ENCODE data around the gene FBN3.
"Not testable (repeated sequence)": the region's sequence is repeated elsewhere in the genome, so short reads cannot be mapped to it uniquely, and the experiment has no call there.

FBN3 gene

DNA sequence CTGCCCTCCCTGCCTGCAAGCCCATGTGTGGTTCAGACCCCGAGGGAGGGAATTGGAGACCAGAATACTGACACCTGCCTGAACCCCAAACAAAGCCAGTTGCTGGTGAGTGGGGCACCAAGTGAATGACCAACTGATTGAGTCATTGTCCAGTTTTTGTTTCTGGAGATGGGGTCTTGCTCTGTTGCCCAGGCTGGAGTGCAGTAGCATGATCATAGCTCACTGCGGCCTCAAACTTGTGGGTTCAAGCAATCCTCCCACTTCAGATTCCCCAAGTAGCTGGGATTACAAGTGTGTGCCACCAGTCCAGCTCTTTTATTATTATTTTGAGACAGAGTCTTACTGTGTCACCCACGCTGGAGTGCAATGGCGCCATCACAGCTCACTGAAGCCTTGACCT is 92.9 kb downstream of the FBN3 start:
- DNase-seq (ENCODE audit: low read depth), result no peak

DNA sequence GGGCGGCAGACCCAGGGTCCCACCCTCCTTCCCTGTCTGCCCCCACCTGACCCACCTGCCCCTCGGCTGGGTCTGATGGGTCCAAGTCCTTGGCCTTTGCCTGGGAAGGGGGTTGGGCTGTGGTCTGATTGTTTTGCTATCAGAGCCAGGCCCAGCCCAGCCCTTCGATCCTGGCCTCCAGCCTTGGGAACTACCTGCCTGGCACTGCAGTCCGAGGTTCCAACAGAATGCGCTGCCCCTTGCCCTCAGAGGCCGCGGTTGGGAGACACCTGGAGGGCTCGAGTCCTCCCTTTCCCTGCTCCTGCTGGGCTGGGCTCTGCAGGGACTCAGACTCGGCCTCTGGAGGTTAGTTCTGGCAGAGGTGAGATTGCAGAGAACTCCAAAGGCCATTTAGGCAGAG is 95.2 kb downstream of the FBN3 start:
- DNase-seq (ENCODE audit: low read depth), result no peak

- no peak for DNase-seq (ENCODE audit: low read depth)
These were observed 96.9 kb downstream of the FBN3 start, which contains the start of gene CCL25 for GRCh38 chr19:8052464-8052859. Gene CCL25, plus strand, starts transcription at chr19:8052760. Its CDS starts 290 bp downstream, at chr19:8053050.

DNA sequence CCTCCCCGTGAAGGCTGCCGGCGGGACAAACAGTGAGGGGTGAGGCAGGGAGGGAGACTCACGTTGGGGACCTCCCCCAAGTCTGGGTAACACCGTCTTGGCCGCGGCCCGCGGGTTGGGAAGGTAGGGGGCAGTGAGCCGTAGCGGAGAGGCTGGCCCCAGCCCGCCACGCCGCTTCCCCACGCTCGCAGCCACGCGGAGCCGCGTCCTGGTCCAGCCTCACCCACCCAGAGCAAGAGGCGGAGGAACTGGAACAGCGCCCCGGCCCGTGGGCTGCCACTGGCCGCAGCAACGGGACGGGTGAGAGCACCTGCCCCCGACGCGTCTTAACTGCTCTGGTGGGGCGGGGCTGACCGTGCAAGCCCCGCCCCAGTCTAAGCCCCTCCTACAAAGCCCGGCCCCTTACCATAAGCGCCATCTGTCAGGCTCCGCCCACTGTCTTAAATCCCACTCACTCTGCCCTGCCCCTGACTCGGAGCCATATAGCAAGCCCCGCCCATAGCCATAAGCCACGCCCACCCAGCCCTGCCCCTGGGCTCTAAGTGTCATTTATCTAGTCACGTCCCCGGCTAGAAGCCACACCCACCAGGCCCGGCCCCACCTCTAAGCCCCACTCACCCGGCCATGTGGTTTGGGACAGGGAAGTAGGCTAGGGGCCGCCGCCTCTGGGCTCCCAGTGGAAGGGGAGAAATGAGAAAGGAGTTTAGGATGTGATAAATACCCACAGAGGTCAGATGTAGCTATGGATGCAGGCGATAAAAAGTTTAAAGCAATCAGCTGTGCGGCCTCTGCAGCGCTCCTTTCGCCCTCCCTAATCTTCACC is 98.9 kb downstream of the FBN3 start:
- DNase-seq (ENCODE audit: low read depth), result peak; percentile 62

- no peak for DNase-seq (ENCODE audit: low read depth)
These were observed 102.7 kb downstream of the FBN3 start for GRCh38 chr19:8046569-8047165.

DNA sequence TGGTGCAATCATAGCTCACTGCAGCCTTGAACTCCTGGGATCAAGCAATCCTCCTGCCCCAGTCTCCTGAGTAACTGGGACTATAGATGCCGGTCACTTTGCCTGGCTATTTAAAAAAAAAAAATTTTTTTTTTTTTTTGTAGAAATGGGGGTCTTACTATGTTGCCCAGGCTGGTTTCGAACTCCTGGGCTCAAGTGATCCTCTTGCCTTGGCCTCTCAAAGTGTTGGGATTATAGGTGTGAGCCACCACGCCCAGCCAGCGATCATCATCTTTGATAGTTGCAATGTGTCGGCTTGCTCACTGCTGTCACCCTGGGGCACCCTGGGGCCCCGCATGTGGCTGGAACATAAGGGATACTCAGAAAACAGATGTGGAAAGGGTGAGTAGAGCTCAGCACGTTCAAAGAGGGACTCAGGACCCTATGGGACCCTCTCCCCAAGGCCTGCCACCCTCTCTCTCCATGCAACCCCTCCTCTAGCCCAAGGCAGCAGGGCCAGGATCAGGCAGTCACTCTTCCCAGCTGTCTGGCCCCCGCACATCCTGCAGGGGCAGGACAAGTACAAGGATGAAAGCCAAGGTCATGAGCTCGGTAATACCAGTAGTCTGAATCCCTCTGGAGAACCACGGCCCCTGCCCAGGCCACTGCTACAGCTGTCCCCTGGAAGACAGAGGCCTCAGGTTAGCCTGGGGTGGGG is 103.4 kb downstream of the FBN3 start:
- no peak for DNase-seq (ENCODE audit: low read depth)

GRCh38 chr19:8044018-8044417 is 105.4 kb downstream of the FBN3 start:
- no peak for DNase-seq (ENCODE audit: low read depth)

DNA sequence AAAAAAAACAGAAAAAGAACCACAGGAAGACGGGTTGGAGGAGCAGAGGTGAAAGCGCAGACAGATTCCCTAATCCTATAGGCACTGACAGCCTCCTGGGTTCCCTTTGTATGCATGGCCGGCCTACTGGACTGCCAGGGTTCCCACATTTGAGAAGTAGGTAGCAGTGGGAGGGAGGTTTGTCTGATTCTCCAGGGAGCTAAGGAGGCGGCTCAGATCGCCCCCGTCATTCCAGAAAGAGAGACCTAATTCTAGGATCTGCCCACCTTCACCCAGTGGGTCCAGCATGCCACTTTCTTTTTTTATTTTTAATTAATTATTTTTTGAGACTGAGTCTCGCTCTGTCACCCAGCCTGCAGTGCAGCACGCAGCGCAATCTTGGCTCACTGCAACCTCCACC is 106.5 kb downstream of the FBN3 start:
- DNase-seq (ENCODE audit: low read depth), result no peak

DNA sequence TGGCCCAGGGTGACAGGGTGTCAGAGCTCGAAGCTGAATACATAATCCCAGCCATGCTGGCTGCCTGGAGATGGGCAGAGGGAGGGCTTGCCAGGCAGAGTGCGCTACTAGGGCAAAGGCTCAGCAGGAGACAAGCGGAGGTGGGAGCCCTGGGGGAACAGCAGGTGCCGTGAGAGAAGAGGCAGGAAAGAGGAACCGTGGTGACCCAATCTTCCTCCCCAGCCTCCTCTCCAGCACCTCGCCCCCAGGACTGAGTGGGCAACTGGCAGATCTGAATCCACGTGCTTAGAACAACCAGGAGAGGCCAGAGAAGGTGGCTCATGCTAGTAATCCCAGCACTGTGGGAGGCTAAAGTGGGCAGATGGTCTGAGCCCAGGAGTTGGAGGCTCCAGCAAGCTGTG is 107.9 kb downstream of the FBN3 start:
- DNase-seq (ENCODE audit: low read depth), result no peak

DNA sequence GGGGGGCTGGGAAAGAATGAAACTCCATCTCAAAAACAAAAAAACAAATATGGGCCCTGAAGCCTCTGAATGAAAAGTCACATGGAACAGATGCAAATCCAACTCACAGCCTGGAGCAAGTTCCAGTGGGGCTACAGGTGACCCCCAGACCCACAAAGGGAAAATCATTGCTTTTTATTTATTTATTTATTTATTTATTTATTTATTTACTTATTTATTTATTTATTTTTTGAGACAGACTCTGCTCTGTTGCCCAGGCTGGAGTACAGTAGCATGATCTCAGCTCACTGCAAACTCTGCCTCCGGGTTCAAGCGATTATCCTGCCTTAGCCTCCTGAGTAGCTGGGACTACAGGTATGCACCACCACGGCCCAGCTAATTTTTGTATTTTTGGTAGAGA is 110.2 kb downstream of the FBN3 start:
- no peak for DNase-seq (ENCODE audit: low read depth)

DNA sequence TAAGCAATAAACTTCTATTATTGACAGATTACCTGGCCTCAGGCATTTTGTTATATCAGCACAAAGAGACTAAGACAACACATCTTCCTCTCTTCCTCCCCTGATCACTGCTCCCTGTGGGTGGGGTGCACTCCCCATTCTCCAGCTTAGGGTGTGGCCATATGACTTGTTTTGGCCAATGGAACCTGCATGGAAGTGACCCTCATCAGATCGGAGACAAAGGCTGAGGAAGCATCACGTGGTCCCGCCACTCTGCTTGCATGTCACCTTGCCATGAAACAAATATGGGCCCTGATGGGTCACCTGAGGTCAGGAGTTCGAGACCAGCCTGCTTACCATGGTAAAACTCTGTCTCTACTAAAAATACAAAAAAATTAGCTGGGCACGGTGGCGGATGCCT is 110.6 kb downstream of the FBN3 start:
- no peak for DNase-seq (ENCODE audit: low read depth)

DNA sequence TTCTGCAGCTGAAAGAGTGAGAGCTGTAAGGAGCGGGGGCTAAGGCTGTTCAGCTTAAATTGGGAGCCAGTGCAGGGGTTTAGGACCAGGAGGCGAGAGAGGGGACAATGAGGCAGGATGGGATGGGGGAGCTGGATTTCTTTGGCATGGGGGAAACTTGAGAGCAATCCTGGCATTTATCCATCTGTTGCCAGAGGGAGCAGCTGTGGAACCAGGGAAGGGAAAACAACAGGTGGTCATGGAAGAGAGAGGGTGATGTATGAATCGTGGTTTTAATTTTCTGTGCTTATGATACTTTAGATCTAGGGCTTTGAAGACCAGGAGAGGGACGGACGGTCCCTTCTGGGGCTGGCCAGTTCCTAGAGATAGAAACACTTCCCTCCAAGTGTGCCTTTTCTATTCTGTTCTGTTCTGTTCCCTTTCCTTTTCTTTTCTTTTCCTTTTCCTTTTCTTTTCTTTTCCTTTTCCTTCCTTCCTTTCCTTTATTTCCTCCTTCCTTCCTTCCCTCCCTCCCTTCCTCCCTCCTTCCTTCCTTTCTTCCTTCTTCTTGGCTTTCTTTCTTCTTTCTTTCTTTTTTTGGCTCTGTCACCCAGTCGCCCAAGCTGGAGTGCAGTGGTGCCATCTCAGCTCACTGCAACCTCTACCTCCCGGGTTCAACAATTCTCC is 112.8 kb downstream of the FBN3 start:
- no peak for DNase-seq (ENCODE audit: low read depth)

GRCh38 chr19:8034178-8034525 is 115.2 kb downstream of the FBN3 start:
- DNase-seq (ENCODE audit: low read depth), result no peak

DNA sequence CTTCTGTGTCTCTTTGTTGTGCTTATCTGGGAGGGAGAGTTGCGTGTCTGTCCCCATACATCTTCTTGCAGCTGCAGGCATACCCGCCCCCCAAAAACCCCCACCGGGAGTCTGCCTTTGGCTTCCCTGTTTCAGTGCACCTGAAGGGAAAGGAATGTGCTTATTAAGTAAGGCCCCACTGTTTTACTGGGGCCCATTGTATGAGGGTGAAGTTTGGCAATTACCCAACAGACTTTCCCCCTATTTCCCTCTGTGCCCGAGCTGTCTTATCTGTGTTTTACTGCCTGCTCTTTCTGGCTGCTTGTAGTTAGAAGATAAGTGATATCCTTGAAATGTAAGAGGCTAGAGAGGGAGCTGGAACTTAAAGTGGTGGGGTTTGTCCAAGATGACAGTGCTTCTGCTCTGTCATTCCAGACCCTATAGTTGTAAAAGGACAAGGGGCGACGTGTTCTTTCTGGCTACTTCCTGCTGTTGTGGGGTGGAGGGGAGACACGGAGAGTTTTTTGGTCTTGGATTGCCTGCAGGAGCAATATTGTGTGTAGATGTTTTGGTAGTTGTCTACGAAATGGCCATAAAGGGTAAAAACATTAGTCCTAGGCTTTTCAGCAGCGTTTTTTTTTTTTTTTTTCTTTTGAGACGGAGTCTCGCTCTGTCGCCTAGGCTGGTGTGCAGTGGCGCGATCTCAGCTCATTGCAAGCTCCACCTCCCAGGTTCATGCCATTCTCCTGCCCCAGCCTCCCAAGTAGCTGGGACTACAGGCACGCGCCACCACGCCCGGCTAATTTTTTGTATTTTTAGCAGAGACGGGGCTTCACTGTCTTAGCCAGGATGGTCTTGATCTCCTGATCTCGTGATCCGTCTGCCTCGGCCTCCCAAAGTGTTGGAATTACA is 115.9 kb downstream of the FBN3 start:
- not testable (repeated sequence) for DNase-seq (ENCODE audit: low read depth)

DNA sequence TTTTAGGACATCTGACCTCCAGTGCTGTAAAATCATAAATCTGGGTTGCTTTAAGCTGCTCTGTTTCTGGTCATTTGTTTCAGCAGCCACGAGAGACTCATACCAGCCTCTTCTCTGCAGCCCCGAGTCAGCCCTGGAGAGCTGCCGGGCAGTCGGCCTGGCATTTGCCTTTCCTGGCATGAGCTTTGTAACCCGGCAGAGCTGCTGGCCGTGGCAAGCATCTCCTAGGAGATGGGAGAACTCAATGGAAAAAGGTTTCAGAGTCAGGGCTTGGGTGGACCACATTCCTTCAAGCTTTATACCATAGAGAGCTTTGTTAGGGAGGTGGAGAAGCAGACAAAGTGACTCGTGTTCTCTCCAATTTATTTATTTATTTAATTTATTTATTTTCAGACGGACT is 118.4 kb downstream of the FBN3 start:
- DNase-seq (ENCODE audit: low read depth), result no peak

- no peak for DNase-seq (ENCODE audit: low read depth)
These were observed 120.4 kb downstream of the FBN3 start for GRCh38 chr19:8028951-8029491.

- no peak for DNase-seq (ENCODE audit: low read depth)
These were observed 124.1 kb downstream of the FBN3 start for GRCh38 chr19:8025316-8025715.

- DNase-seq (ENCODE audit: low read depth), result not testable (repeated sequence)
These were observed 125.1 kb downstream of the FBN3 start for GRCh38 chr19:8024256-8024655.

DNA sequence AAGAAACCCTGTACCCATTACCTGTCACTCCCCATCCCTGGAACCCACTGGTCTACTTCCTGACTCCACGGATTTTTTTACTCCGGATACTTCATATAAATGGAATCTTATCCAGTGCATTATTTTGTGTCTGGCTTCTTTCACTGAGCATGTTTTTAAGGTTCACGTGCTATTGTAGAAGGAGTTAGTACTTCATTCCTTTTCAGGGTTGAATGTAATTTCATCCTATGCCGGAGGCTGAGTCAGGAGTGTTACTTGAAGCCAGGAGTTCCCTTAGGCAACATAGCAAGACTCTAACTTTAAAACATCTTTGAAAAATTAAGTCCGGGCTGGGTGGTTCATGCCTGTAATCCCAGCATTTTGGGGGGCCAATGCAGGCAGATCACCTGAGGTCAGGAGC is 126.0 kb downstream of the FBN3 start:
- no peak for DNase-seq (ENCODE audit: low read depth)

- DNase-seq (ENCODE audit: low read depth), result no peak
These were observed 127.1 kb downstream of the FBN3 start for GRCh38 chr19:8022275-8022674.

DNA sequence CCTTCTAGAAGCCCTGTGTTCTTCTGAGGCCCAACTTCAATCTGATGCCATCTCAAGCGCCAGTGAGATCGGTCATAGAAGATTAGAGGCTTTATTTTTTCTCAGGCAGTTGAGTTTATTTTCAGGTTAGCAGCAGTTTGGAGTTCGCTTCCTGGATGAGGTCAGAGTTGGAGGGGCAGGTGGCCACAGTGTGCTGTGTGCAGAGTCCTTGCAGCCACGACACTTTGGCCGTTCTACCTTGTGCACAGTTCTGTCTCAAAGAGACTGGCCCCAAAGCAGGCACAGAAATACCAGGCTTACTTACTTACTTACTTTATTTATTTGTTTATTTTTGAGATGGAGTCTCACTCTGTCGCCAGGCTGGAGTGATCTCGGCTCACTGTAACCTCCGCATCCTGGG is 128.0 kb downstream of the FBN3 start:
- no peak for DNase-seq (ENCODE audit: low read depth)
